K562 (cell line): Measurements from ENCODE around the gene TIMM23. TPM values are rescaled to one million over a fixed set of nuclear protein-coding genes. Genes with fewer than 3 reads are reported as not detected.

ENCODE experiments used
- ATAC-seq: fragments of 200-7000 bp; cut with Tn5 transposase; 3 replicates; pipeline ENCODE4 v1.9.1; 2020; ENCODE audit warnings: moderate library complexity
- BruUV-seq: library from RNA; stranded (reverse); fragments of 400-500 nt; replicated peaks from 2 replicates; lab custom pipeline; 2021; lab: Mats Ljungman, UMichigan
- CTCF ChIA-PET: fragments of 300-600 bp; formaldehyde crosslinking; extraction: SDS; loops from one replicate; lab custom pipeline; 2021; ENCODE audit warnings: low intra/inter-chr PET ratio; lab: Yijun Ruan, JAX
- POLR2A ChIA-PET: fragments of 300-600, 350-650 bp; sonication (Branson Sonifier 250); formaldehyde crosslinking; extraction: SDS; loops from one replicate; lab custom pipeline; 2021; ENCODE audit warnings: antibody characterized with exemption, inconsistent platforms; lab: Yijun Ruan, JAX
- DNase-seq, 4 experiments: peaks; one replicate each; pipeline versions ENCODE4 v3.0.0 to v3.0.0-alpha.2; 2011 to 2018; ENCODE audit warnings: low spot score in 3 of 4, mixed read lengths in 3 of 4; ENCODE audit errors: extremely low read depth in 1 of 4
- FAIRE-seq: peaks from 2 replicates; lab custom pipeline; 2011; peaks lifted over from hg19 to GRCh38; lab: Jason Lieb, UNC
- H2AFZ ChIP-seq: 2 replicates; pipeline ENCODE4 v1.6.0; 2011; ENCODE audit warnings: low read depth, low read length, control low read depth, inconsistent platforms
- H3K27ac ChIP-seq: fragments of 200-600 bp; 3 replicates; pipeline ENCODE4 v1.8.0; 2011; ENCODE audit warnings: low read depth, mild to moderate bottlenecking, control low read depth, inconsistent platforms, low read length, moderate library complexity, mixed read lengths; ENCODE audit errors: extremely low read depth
- H3K27me3 ChIP-seq, 2 experiments: fragments of 300-600 bp in 1 of 2; 2 replicates in 1 of 2; 3 replicates in 1 of 2; pipeline versions ENCODE4 v1.6.0 to v1.8.0; 2011; ENCODE audit warnings: inconsistent platforms in 2 of 2, low read length in 2 of 2, mild to moderate bottlenecking in 1 of 2, mixed read lengths in 1 of 2, moderate library complexity in 1 of 2; ENCODE audit not compliant: control insufficient read depth in 2 of 2, insufficient read depth in 2 of 2
- H3K36me3 ChIP-seq: fragments of 300-600 bp; 3 replicates; pipeline ENCODE4 v1.8.0; 2011; ENCODE audit warnings: mild to moderate bottlenecking, low read length, inconsistent platforms; ENCODE audit not compliant: control insufficient read depth, insufficient read depth
- H3K4me1 ChIP-seq, 2 experiments: fragments of 200-600 bp in 1 of 2; replicated peaks in 1 of 2; 2 replicates in 1 of 2; 3 replicates in 1 of 2; pipeline versions ENCODE4 v1.5.1 to v1.8.0; 2011; ENCODE audit warnings: inconsistent platforms in 2 of 2, low read length in 2 of 2, mild to moderate bottlenecking in 1 of 2, mixed read lengths in 1 of 2, moderate library complexity in 1 of 2; ENCODE audit not compliant: control insufficient read depth in 2 of 2, insufficient read depth in 2 of 2
- H3K4me2 ChIP-seq: 2 replicates; pipeline ENCODE4 v1.6.1; 2011; ENCODE audit warnings: low read length, control low read depth, inconsistent platforms, mixed read lengths; ENCODE audit not compliant: insufficient read depth
- H3K4me3 ChIP-seq: fragments of 200-600 bp; sonication (generic), shearing (Covaris generic); 2 replicates; pipeline ENCODE4 v1.5.1; 2016; ENCODE audit warnings: control low read depth, inconsistent platforms
- H3K79me2 ChIP-seq: fragments of 200-600 bp; 3 replicates; pipeline ENCODE4 v1.8.0; 2011; ENCODE audit warnings: low read length, inconsistent platforms; ENCODE audit not compliant: control insufficient read depth, insufficient read depth
- H3K9ac ChIP-seq, 2 experiments: 2 replicates each; pipeline versions ENCODE4 v1.6.0 to v1.6.1; 2011; ENCODE audit warnings: low read depth in 2 of 2, low read length in 2 of 2, control low read depth in 1 of 2, inconsistent platforms in 1 of 2, mild to moderate bottlenecking in 1 of 2, mixed read lengths in 1 of 2; ENCODE audit not compliant: insufficient read depth in 1 of 2
- H3K9me1 ChIP-seq: one replicate; pipeline ENCODE4 v1.6.0; 2011; ENCODE audit warnings: inconsistent platforms, mild to moderate bottlenecking, low read length, moderate library complexity; ENCODE audit not compliant: control insufficient read depth, insufficient read depth
- H3K9me3 ChIP-seq: replicated peaks from 2 replicates; pipeline ENCODE4 v1.5.1; 2011; ENCODE audit warnings: low read depth, low read length, inconsistent platforms; ENCODE audit not compliant: control insufficient read depth, insufficient read depth
- H4K20me1 ChIP-seq: replicated peaks from 2 replicates; pipeline ENCODE4 v1.6.1; 2011; ENCODE audit warnings: low read length, inconsistent platforms, mixed read lengths; ENCODE audit not compliant: control insufficient read depth, insufficient read depth
- BCOR ChIP-seq: fragments of 450-650 bp; IDR thresholded peaks from 2 replicates; pipeline ENCODE4 v1.6.1; 2016
- ERF ChIP-seq: fragments of 450-650 bp; formaldehyde crosslinking; IDR thresholded peaks from 2 replicates; pipeline ENCODE4 v1.4.0; 2020; ENCODE audit warnings: mild to moderate bottlenecking, mixed read lengths
- MED1 ChIP-seq: sonication (generic); formaldehyde crosslinking; IDR thresholded peaks from 2 replicates; pipeline ENCODE4 v1.8.1; 2023; ENCODE audit warnings: missing genetic modification reagents, borderline replicate concordance
- NR1H2 ChIP-seq: sonication (generic); formaldehyde crosslinking; IDR thresholded peaks from 2 replicates; pipeline ENCODE4 v1.4.0; 2020; ENCODE audit warnings: mild to moderate bottlenecking, missing genetic modification reagents
- SRF ChIP-seq, 2 experiments: fragments of 250-450, 450-650 bp in 1 of 2; sonication (Bioruptor Pico) in 1 of 2; sonication (generic) in 1 of 2; formaldehyde crosslinking; IDR thresholded peaks; 2 replicates each; pipeline versions ENCODE4 v1.5.0 to v1.5.1; 2020 to 2022; ENCODE audit warnings: mild to moderate bottlenecking in 1 of 2, missing genetic modification reagents in 1 of 2
- TOE1 ChIP-seq, 2 experiments: fragments of 450-650 bp in 1 of 2; sonication (generic) in 1 of 2; formaldehyde crosslinking in 1 of 2; IDR thresholded peaks; 2 replicates each; pipeline versions ENCODE4 v1.7.1 to v1.8.0; 2016 to 2022; ENCODE audit warnings: borderline replicate concordance in 2 of 2, mild to moderate bottlenecking in 2 of 2, antibody characterized with exemption in 1 of 2, inconsistent platforms in 1 of 2, low read depth in 1 of 2, missing genetic modification reagents in 1 of 2, moderate library complexity in 1 of 2
- ZNF121 ChIP-seq: sonication (generic); formaldehyde crosslinking; conservative IDR thresholded peaks from 2 replicates; pipeline ENCODE4 v1.8.0; 2022; ENCODE audit warnings: missing genetic modification reagents
- ZNF23 ChIP-seq: fragments of 250-450 bp; sonication (Bioruptor Pico); IDR thresholded peaks from 2 replicates; pipeline ENCODE4 v1.4.0; 2020; ENCODE audit warnings: mild to moderate bottlenecking
- ZNF780A ChIP-seq: fragments of 250-450 bp; sonication (Bioruptor Pico); IDR thresholded peaks from 2 replicates; pipeline ENCODE4 v1.5.0; 2021; ENCODE audit warnings: mild to moderate bottlenecking
- ZNF79 ChIP-seq: fragments of 250-450 bp; sonication (Bioruptor Pico); IDR thresholded peaks from 2 replicates; pipeline ENCODE4 v1.4.0; 2020; ENCODE audit warnings: low read depth, mild to moderate bottlenecking, moderate library complexity
- WGBS: fragments of 100-300 bp; shearing (Covaris generic); methylation state at CpG from one replicate; pipeline ENCODE4 v1.1.6; 2016; ENCODE audit warnings: low coverage, mixed read lengths; ENCODE audit not compliant: insufficient coverage; ENCODE audit errors: missing lambda C conversion rate; 5-methylcytosine and 5-hydroxymethylcytosine counted together
- in situ Hi-C: fragments of 300-500 bp; cut with MboI; formaldehyde crosslinking; loops from 4 replicates; pipeline ENCODE4 v1.15.0; 2018; ENCODE audit warnings: inconsistent platforms, mixed read lengths
- intact Hi-C: fragments of 100-400 bp; cut with micrococcal nuclease; formaldehyde crosslinking; loops from 2 replicates; pipeline ENCODE4 v1.14.2; 2022
- polyA plus RNA-seq, 8 experiments: library from polyadenylated mRNA; depleted of rRNA in 4 of 8; stranded (reverse) in 5 of 8; unstranded in 3 of 8; fragments of >200 nt; fragmentation: Nextera tagmentation in 2 of 8; fragmentation: Illumina TruSeq in 1 of 8; extraction: Ambion mirVana in 2 of 8; extraction: Trizol in 1 of 8; gene quantifications; 2 replicates each; pipeline versions ENCODE4 v1.2.1 to v1.2.3, GENCODE V29; 2011 to 2014; ENCODE audit warnings: inconsistent platforms in 1 of 8, missing spikeins in 1 of 8
- total RNA-seq, 7 experiments: library from RNA; depleted of rRNA in 6 of 7; stranded (reverse); fragments of >200 nt in 6 of 7; fragmentation: Illumina TruSeq in 2 of 7; extraction: Trizol in 2 of 7; gene quantifications; 2 replicates each; pipeline versions ENCODE4 v1.2.1 to v1.2.3, GENCODE V29; 2011 to 2021; ENCODE audit warnings: low replicate concordance in 1 of 7
- TF ChIP-seq, protein P1 (sequence below), 2 experiments: fragments of 450-650 bp in 1 of 2; sonication (generic) in 1 of 2; formaldehyde crosslinking; conservative IDR thresholded peaks; 2 replicates each; pipeline versions ENCODE4 v1.4.0 to v1.8.1; 2020 to 2022; ENCODE audit warnings: mild to moderate bottlenecking in 1 of 2, missing genetic modification reagents in 1 of 2
- TF ChIP-seq, protein P2 (sequence below): fragments of 450-650 bp; conservative IDR thresholded peaks from 2 replicates; pipeline ENCODE4 v1.6.1; 2016; ENCODE audit warnings: missing genetic modification characterization, low read depth, mild to moderate bottlenecking, control low read depth, missing compliant biosample characterization
- TF ChIP-seq, protein P3 (sequence below): sonication (generic); formaldehyde crosslinking; IDR thresholded peaks from 2 replicates; pipeline ENCODE4 v1.9.0; 2022; ENCODE audit warnings: mild to moderate bottlenecking, missing genetic modification reagents

The TIMM23 gene
- total and polyA plus RNA-seq, 9 of the 15 experiments (the other 6 are each of a cell fraction or from before 2014, with no cell fraction given): 148 to 280 (median 183) TPM

DNA sequence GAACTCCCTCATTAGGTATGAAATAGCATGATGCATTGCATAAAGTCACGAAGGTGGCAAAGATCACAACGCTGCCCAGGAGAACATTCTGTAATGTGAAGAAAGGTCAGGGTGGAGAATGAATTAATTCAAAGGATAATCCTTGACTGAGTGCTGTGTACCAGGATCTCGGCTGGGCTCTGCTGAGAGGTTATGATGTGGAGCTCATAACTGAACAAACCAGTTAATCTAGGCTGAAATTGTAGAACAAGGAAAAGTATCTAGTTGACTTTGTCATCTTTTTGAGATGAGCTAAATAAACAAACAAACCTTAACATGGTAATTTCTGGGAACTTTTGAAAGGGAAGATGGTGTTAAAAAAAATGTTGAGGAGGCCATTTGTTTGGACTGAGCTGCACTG, 67.7 kb downstream of the TIMM23 start:
- TF ChIP-seq BCOR: no peak
- TF ChIP-seq NR1H2 (CRISPR knock-in tag): no peak
- TF ChIP-seq MED1: no peak
- TF ChIP-seq, protein P1, sequence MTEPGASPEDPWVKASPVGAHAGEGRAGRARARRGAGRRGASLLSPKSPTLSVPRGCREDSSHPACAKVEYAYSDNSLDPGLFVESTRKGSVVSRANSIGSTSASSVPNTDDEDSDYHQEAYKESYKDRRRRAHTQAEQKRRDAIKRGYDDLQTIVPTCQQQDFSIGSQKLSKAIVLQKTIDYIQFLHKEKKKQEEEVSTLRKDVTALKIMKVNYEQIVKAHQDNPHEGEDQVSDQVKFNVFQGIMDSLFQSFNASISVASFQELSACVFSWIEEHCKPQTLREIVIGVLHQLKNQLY (CRISPR knock-in tag; conservative IDR thresholded peaks at IDR 0.05): no peak
- TF ChIP-seq ERF (CRISPR knock-in tag): no peak
- TF ChIP-seq, protein P2, sequence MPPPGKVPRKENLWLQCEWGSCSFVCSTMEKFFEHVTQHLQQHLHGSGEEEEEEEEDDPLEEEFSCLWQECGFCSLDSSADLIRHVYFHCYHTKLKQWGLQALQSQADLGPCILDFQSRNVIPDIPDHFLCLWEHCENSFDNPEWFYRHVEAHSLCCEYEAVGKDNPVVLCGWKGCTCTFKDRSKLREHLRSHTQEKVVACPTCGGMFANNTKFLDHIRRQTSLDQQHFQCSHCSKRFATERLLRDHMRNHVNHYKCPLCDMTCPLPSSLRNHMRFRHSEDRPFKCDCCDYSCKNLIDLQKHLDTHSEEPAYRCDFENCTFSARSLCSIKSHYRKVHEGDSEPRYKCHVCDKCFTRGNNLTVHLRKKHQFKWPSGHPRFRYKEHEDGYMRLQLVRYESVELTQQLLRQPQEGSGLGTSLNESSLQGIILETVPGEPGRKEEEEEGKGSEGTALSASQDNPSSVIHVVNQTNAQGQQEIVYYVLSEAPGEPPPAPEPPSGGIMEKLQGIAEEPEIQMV (tag): no peak
- no peak for TF ChIP-seq ZNF23 (CRISPR knock-in tag)
- no peak for TF ChIP-seq SRF (CRISPR knock-in tag; IDR thresholded peaks at IDR 0.05)
- no peak for TF ChIP-seq ZNF121 (CRISPR knock-in tag)
- TF ChIP-seq ZNF780A: no peak
- TF ChIP-seq, protein P3, sequence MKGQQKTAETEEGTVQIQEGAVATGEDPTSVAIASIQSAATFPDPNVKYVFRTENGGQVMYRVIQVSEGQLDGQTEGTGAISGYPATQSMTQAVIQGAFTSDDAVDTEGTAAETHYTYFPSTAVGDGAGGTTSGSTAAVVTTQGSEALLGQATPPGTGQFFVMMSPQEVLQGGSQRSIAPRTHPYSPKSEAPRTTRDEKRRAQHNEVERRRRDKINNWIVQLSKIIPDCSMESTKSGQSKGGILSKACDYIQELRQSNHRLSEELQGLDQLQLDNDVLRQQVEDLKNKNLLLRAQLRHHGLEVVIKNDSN (CRISPR knock-in tag): no peak
- TF ChIP-seq ZNF79 (CRISPR knock-in tag): no peak
- no peak for TF ChIP-seq TOE1 (IDR thresholded peaks at IDR 0.05; ENCODE audit: borderline replicate concordance)
- TF ChIP-seq TOE1 (CRISPR knock-in tag; IDR thresholded peaks at IDR 0.05; ENCODE audit: borderline replicate concordance, low read depth): no peak
- ATAC-seq (no peak), DNase-seq (no peak), FAIRE-seq (no peak)
- in situ Hi-C loops: no loop called here
- Histone ChIP-seq H3K9me1 (no peaks in the 10 kb centered on the region), H3K4me2 (no peak overlapping the region), H3K79me2 (no peaks in the 10 kb centered on the region), H3K4me1 (peaks cover 0 to 4% of the 10 kb centered on the region in 2 experiments; a peak in 3 of 5 replicates), H3K27ac (no peak overlapping the region), H2AFZ (peak overlapping the region; percentile 21; the same call in 1 of the 2 replicates), H3K36me3 (no peaks in the 10 kb centered on the region), H3K9ac (no peak overlapping the region), H3K27me3 (no peaks in the 10 kb centered on the region), H3K4me3 (no peak overlapping the region), H4K20me1 (no peaks in the 10 kb centered on the region), H3K9me3 (no peaks in the 10 kb centered on the region)
- 35% methylated on average over 3 of the region's 3 CpGs for WGBS
- ChIA-PET CTCF (no interaction called here), POLR2A (interaction anchor here (1.0 to 2.2 kb wide), 4 partner anchors 8 to 22 kb away, joined by 3 to 7 read pairs (median 6); partner anchors contain the start of gene NCOA4)
- intact Hi-C loops: no loop called here
- BruUV-seq: no TSS peak
